Smooth muscle cell (in vitro differentiated cells): ENCODE measurements around the gene SLC25A23. TPM values are rescaled to one million over a fixed set of nuclear protein-coding genes. Genes with fewer than 3 reads are reported as not detected.

Experiments
- DNase-seq: peaks from one replicate; lab custom pipeline; 2025; ENCODE audit not compliant: unreplicated experiment; lab: John Stamatoyannopoulos, UW
- H2AFZ ChIP-seq: fragments of 200-600 bp; sonication (generic); 2 replicates; pipeline ENCODE4 v1.6.0; 2016; ENCODE audit warnings: antibody characterized with exemption, low read depth, mild to moderate bottlenecking
- H3F3A ChIP-seq: fragments of 200-600 bp; sonication (generic); 2 replicates; pipeline ENCODE4 v1.6.0; 2017; ENCODE audit warnings: antibody characterized with exemption, low read depth
- H3K27ac ChIP-seq: fragments of 200-600 bp; sonication (generic); 2 replicates; pipeline ENCODE4 v1.5.1; 2016; ENCODE audit warnings: low read depth, mild to moderate bottlenecking
- H3K27me3 ChIP-seq: fragments of 200-600 bp; sonication (generic); 2 replicates; pipeline ENCODE4 v1.6.1; 2016; ENCODE audit warnings: low read depth, mild to moderate bottlenecking
- H3K36me3 ChIP-seq: fragments of 200-600 bp; sonication (generic); 2 replicates; pipeline ENCODE4 v1.5.1; 2016; ENCODE audit warnings: low read depth
- H3K4me1 ChIP-seq: fragments of 200-600 bp; sonication (generic); 2 replicates; pipeline ENCODE4 v1.5.1; 2016; ENCODE audit warnings: low read depth
- H3K4me2 ChIP-seq: fragments of 200-600 bp; sonication (generic); 2 replicates; pipeline ENCODE4 v1.6.0; 2016; ENCODE audit warnings: mild to moderate bottlenecking
- H3K4me3 ChIP-seq: fragments of 200-600 bp; sonication (generic); 2 replicates; pipeline ENCODE4 v1.5.1; 2016; ENCODE audit warnings: mild to moderate bottlenecking
- H3K79me2 ChIP-seq: fragments of 200-600 bp; sonication (generic); 2 replicates; pipeline ENCODE4 v1.6.0; 2016; ENCODE audit warnings: low read depth, mild to moderate bottlenecking
- H3K9ac ChIP-seq: fragments of 200-600 bp; sonication (generic); 2 replicates; pipeline ENCODE4 v1.6.0; 2016; ENCODE audit warnings: low read depth
- H3K9me3 ChIP-seq: fragments of 200-600 bp; sonication (generic); replicated peaks from 2 replicates; pipeline ENCODE4 v1.5.1; 2016; ENCODE audit warnings: low read depth
- H4K20me1 ChIP-seq: fragments of 200-600 bp; sonication (generic); 2 replicates; pipeline ENCODE4 v1.6.0; 2016; ENCODE audit warnings: low read depth
- WGBS: methylation state at CpG from one replicate; pipeline ENCODE4 v1.1.7; 2016; ENCODE audit warnings: low lambda C conversion rate; 5-methylcytosine and 5-hydroxymethylcytosine counted together
- polyA plus RNA-seq: library from polyadenylated mRNA; unstranded; fragments of >200 nt; fragmentation: Nextera tagmentation; extraction: Ambion mirVana; gene quantifications from 2 replicates; pipeline ENCODE4 v1.2.1, GENCODE V29; 2016
- total RNA-seq: library from RNA; depleted of rRNA; stranded (reverse); fragments of >200 nt; gene quantifications from 2 replicates; pipeline ENCODE4 v1.2.3, GENCODE V29; 2014
- TF ChIP-seq, protein P1 (sequence below): fragments of 200-600 bp; sonication (generic); IDR thresholded peaks from 2 replicates; pipeline ENCODE4 v1.5.1; 2017; ENCODE audit warnings: borderline replicate concordance, mild to moderate bottlenecking, antibody characterized with exemption; ENCODE audit not compliant: insufficient read depth, poor library complexity, severe bottlenecking

Gene SLC25A23
- total and polyA plus RNA-seq, 2 experiments from 2014 or later: 57.1 to 58.7 TPM

DNA sequence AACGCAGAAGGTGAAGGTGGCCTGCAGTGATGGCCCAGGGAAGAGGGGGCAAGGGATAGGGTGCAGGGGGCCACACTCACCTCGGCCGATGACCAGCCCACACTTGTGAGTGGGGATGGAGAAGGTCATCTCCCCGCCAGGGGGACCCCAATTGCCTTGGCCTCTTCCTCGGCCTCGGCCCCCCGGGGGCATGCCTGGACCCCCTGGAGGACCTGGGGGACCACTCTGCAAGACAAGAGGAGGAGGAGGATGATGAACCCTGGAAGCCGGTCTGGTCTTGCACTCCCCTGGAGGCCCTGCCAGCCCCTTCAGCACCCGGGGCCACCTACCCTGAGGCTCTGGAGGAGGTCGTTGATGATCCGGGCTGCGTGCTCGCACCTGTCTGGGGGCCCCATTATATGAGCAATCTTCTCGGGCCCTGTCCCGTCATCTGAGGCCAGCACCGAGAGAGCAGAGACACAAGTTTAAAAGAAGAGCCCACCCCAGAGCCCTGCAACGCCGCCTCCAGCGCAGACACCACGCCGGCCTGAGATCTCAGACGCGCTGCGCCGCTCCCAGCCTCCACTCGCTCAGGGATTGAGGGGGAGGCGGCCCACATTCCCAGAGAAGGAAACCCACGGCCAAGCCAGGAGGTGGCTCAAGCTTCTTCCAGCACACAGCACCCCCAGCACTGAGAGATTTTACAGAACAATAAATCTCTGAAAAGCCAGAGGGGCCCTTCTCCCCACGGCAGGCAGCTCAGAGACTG, 42.8 kb downstream of the SLC25A23 start:
- Histone ChIP-seq H3K4me2 (no peak overlapping the region), H3K79me2 (peaks cover 25% of the 10 kb centered on the region), H2AFZ (no peak overlapping the region), H3K4me1 (no peaks in the 10 kb centered on the region), H3K9ac (no peak overlapping the region), H3K9me3 (no peaks in the 10 kb centered on the region), H3K27me3 (no peaks in the 10 kb centered on the region), H3K4me3 (no peak overlapping the region), H3K27ac (no peak overlapping the region), H4K20me1 (peaks cover 48% of the 10 kb centered on the region), H3F3A (no peaks in the 10 kb centered on the region), H3K36me3 (no peaks in the 10 kb centered on the region)
- 98% methylated on average over 29 of the region's 29 CpGs for WGBS
- TF ChIP-seq, protein P1, sequence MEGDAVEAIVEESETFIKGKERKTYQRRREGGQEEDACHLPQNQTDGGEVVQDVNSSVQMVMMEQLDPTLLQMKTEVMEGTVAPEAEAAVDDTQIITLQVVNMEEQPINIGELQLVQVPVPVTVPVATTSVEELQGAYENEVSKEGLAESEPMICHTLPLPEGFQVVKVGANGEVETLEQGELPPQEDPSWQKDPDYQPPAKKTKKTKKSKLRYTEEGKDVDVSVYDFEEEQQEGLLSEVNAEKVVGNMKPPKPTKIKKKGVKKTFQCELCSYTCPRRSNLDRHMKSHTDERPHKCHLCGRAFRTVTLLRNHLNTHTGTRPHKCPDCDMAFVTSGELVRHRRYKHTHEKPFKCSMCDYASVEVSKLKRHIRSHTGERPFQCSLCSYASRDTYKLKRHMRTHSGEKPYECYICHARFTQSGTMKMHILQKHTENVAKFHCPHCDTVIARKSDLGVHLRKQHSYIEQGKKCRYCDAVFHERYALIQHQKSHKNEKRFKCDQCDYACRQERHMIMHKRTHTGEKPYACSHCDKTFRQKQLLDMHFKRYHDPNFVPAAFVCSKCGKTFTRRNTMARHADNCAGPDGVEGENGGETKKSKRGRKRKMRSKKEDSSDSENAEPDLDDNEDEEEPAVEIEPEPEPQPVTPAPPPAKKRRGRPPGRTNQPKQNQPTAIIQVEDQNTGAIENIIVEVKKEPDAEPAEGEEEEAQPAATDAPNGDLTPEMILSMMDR: no peak
- DNase-seq: no peak

DNA sequence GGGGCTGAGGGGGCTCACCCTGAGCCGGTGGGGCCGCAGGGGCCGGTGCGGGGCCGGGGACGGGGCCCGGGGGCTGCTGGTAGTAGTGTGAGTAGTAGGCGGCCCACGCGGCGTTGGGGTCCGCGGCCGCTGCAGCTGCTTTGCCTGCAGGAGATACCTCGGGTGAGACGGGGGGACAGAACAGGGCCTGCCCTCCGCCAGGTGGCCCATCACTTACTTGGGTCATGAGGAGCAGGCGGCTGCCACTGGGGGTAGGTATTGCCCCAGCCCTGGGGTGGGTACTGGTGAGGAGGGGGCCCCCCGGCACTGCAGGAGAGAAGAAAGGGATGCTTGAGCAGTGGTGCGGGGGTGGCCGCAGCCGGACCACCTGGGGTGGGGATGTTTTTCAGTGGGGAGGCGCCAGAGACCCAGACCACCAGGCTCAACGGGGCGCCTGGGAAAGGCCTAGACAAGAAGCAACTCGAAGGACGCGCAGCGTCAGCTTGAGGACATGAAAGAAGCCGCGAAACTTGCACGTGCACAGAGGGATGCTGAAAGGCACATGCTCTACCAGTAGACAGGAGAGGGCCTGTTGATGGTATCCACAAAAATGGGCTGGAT, 43.9 kb downstream of the SLC25A23 start:
- H4K20me1 ChIP-seq: peaks cover 37% of the 10 kb centered on the region
- H3K9ac ChIP-seq: no peak overlapping the region
- no peak overlapping the region for H3K4me2 ChIP-seq
- 99% methylated on average over 32 of the region's 32 CpGs for WGBS
- no peak overlapping the region for H2AFZ ChIP-seq
- no peaks in the 10 kb centered on the region for H3F3A ChIP-seq
- H3K27me3 ChIP-seq: no peaks in the 10 kb centered on the region
- no peaks in the 10 kb centered on the region for H3K4me1 ChIP-seq
- DNase-seq: no peak
- TF ChIP-seq, protein P1: no peak
- H3K4me3 ChIP-seq: no peak overlapping the region
- peaks cover 13% of the 10 kb centered on the region for H3K79me2 ChIP-seq
- H3K9me3 ChIP-seq: no peaks in the 10 kb centered on the region
- no peaks in the 10 kb centered on the region for H3K36me3 ChIP-seq
- H3K27ac ChIP-seq: no peak overlapping the region

DNA sequence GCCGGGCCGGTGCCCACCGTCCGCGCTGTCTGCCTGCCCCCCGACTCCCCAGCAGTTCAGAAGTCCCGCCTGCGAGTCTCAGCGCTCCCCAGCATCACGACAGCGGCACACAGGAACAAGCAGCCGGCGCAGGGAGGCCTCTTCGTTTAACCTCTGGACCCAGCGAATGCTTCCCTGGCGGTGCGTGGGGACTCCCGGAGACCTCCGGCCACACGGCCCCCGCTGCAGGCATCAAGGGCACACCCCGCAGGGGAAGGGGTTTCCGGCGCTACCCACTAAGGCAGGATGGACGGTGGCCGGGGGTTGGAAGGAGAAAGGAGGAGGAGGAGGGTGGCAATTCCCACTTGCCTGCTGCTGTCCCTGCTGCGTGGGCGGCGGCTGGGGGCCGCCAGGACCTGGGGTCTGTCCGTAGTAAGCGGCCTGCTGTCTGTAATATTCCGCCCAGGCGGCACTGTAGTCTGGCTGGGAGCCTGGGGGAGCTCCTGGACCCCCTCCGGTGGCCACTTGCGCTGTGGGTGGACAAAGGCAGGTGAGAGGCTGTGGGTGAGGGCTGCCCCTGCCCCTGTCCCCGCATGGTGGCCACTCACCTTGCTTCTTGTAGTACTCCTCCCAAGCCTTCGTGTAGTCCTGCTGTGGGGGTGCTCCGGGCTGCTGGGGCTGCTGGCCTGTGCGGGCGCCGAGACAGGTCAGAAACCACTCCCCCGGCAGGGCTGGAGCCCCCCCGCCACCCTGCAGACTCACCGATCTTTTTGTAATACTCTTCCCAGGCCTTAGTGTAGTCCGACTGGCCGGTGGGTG, 44.6 kb downstream of the SLC25A23 start:
- H3K36me3 ChIP-seq: no peaks in the 10 kb centered on the region
- no peaks in the 10 kb centered on the region for H3K9me3 ChIP-seq
- no peak overlapping the region for H3K4me2 ChIP-seq
- H4K20me1 ChIP-seq: peaks cover 30% of the 10 kb centered on the region
- no peaks in the 10 kb centered on the region for H3K4me1 ChIP-seq
- no peak overlapping the region for H2AFZ ChIP-seq
- H3K79me2 ChIP-seq: peaks cover 6% of the 10 kb centered on the region
- no peak overlapping the region for H3K4me3 ChIP-seq
- 96% methylated on average over 44 of the region's 47 CpGs for WGBS
- H3K27ac ChIP-seq: no peak overlapping the region
- no peak overlapping the region for H3K9ac ChIP-seq
- DNase-seq: no peak
- no peaks in the 10 kb centered on the region for H3F3A ChIP-seq
- TF ChIP-seq, protein P1: no peak
- no peaks in the 10 kb centered on the region for H3K27me3 ChIP-seq
